Cortex of kidney (tissue), 1 donor: Measurements from ENCODE around the gene CCDC82.

Experiments used
- DNase-seq: peaks from one replicate; lab custom pipeline; 2025; lab: John Stamatoyannopoulos, UW

CCDC82 gene

GRCh38 chr11:96306933-96307775 is 82.6 kb downstream of the CCDC82 start:
- no peak for DNase-seq

DNA sequence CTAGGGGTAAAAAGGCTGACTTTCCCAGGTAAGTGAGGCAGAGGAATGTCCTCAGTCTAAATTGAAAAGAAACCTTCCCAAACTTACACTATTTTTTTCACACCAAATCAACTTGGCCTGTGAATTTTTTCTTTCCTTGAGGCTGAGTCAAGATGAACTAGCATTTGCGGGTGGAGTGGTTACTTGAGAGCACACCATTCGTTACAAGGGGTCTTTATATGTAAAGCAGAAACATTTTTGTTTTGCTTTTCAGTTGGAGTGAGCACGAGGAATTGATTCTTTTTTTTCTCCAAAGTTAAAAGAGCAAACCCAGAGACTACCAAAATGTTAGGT is 83.1 kb downstream of the CCDC82 start:
- DNase-seq = no peak

DNA sequence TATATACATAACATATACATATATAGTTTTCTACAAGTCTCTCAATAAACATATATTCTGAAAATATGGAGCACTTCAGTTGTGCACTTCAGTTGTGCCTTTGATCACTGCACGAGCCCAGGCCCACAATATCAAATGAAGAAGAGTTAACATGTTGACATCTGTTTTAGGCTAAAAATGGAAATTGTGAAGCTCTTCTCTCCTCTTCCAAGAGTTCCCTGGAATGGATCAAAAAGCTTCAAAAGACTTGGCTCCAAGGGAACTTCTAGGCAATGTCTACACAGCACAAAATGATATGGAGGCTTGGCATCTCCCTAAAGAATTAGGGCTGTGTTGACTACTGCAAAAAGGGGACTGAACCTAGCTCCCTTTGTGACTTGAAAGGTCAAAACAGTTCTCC is 83.6 kb downstream of the CCDC82 start:
- no peak for DNase-seq

DNA sequence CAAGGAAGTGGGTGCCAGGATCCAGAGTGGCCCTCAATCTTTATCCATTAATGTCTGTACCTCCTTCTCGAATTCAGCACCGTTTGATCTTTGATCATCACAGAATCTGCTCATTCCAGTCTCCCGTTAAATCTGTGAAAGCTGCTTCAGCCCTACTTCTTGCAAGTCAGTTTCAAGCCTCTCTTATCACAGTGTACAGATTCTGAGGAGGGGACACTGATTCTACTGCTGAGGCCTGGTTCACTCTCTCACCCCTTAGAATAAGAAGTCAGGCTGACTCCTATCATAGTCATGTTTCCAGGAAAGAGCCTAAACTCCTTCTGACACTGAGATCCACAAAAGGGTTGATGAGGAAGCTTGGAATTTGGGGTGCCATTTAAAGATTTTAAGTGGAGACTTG is 85.7 kb downstream of the CCDC82 start:
- no peak for DNase-seq

- no peak for DNase-seq
Measured at GRCh38 chr11:96303064-96303463, 86.6 kb downstream of the CCDC82 start.
